Measurements from ENCODE around the gene CEMIP2. TPM values are rescaled to one million over a fixed set of nuclear protein-coding genes. Genes with fewer than 3 reads are reported as not detected.
A peak's percentile ranks its signal among the peaks of the same experiment; 100 is the strongest.

The CEMIP2 gene
- total RNA-seq, 1 experiment from 2014 or later: 28.4 TPM

DNA sequence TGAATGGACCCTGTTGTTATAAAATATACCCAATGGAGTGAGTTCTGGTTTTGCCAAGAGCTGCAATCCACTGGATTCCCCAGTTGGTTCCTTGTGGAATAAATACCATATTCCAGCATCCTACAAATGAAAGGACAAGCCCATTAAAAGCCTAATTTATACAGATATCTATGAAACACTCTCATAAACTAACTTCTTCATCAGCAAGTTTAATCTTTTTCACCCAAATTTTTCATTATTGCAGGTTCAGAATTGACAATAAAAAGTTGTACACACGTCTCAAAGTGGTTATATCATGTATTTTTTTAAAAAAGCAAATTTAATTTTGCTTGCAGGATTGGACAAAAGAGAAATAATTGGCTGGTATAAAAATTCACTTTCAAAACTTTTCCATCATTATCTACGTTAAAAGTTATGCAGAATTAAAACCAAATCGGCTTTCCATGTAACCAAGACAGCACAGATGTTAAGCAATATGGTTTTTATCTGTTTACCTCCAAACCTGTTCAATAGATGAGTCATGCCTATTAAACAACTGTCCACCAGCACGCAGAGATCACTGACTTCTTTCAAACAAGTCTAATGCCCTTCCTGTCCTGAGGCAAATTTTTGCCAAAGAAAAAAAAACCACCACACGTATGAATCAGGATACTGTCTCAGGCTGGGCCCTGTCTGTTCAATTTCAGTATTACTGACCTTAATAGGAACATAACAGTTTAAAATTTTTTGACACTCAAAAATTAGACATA is 42.5 kb downstream of the CEMIP2 start:
- no peaks in the 10 kb centered on the region for H3K9me3 Mint-ChIP-seq (ENCODE audit: unreplicated experiment)
- DNase-seq: peak; percentile 17 to 34
- Histone ChIP-seq H3K4me1 (no peaks in the 10 kb centered on the region), H3K4me3 (ENCODE audit: low read depth, low read length) (no peak overlapping the region), H3K36me3 (ENCODE audit: control insufficient read depth, insufficient read depth, low read length) (no peaks in the 10 kb centered on the region), H3K9me3 (no peaks in the 10 kb centered on the region), H3K27me3 (replicated peaks; ENCODE audit: control insufficient read depth, insufficient read depth, low read length) (no peaks in the 10 kb centered on the region)
- ChIA-PET POLR2A (no interaction called here), CTCF (no interaction called here)
- intact Hi-C loops (cut with micrococcal nuclease; ENCODE audit: unreplicated experiment): loop anchor here (5.0 kb wide), 1 partner anchor 42 kb away; the partner anchor contains the start of gene CEMIP2
- H3K27me3 Mint-ChIP-seq (ENCODE audit: insufficient read depth, unreplicated experiment): no peaks in the 10 kb centered on the region
- no peaks in the 10 kb centered on the region for H3K4me1 Mint-ChIP-seq (ENCODE audit: low read depth, unreplicated experiment)
- TF ChIP-seq, protein P1, sequence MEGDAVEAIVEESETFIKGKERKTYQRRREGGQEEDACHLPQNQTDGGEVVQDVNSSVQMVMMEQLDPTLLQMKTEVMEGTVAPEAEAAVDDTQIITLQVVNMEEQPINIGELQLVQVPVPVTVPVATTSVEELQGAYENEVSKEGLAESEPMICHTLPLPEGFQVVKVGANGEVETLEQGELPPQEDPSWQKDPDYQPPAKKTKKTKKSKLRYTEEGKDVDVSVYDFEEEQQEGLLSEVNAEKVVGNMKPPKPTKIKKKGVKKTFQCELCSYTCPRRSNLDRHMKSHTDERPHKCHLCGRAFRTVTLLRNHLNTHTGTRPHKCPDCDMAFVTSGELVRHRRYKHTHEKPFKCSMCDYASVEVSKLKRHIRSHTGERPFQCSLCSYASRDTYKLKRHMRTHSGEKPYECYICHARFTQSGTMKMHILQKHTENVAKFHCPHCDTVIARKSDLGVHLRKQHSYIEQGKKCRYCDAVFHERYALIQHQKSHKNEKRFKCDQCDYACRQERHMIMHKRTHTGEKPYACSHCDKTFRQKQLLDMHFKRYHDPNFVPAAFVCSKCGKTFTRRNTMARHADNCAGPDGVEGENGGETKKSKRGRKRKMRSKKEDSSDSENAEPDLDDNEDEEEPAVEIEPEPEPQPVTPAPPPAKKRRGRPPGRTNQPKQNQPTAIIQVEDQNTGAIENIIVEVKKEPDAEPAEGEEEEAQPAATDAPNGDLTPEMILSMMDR (IDR thresholded peaks at IDR 0.05; ENCODE audit: insufficient read depth in 1 of 2, low read depth in 1 of 2, low read length in 1 of 2, severe bottlenecking in 1 of 2, unreplicated experiment in 1 of 2): no peak
- H3K27ac Mint-ChIP-seq (ENCODE audit: unreplicated experiment): no peak overlapping the region
- no peak overlapping the region for H3K4me3 Mint-ChIP-seq (ENCODE audit: unreplicated experiment)
- peaks cover 39% of the 10 kb centered on the region for H3K36me3 Mint-ChIP-seq (ENCODE audit: insufficient read depth, unreplicated experiment)
- BruUV-seq (replicated peaks): no TSS peak

- peaks cover 48% of the 10 kb centered on the region for H3K36me3 Mint-ChIP-seq (ENCODE audit: insufficient read depth, unreplicated experiment)
- TF ChIP-seq, protein P1 (IDR thresholded peaks at IDR 0.05; ENCODE audit: insufficient read depth in 1 of 2, low read depth in 1 of 2, low read length in 1 of 2, severe bottlenecking in 1 of 2, unreplicated experiment in 1 of 2): no peak
- Histone ChIP-seq H3K36me3 (ENCODE audit: control insufficient read depth, insufficient read depth, low read length) (no peaks in the 10 kb centered on the region), H3K27me3 (replicated peaks; ENCODE audit: control insufficient read depth, insufficient read depth, low read length) (no peaks in the 10 kb centered on the region), H3K4me1 (no peaks in the 10 kb centered on the region), H3K4me3 (ENCODE audit: low read depth, low read length) (no peak overlapping the region), H3K9me3 (no peaks in the 10 kb centered on the region)
- no peak for DNase-seq
- H3K9me3 Mint-ChIP-seq (ENCODE audit: unreplicated experiment): no peaks in the 10 kb centered on the region
- no peaks in the 10 kb centered on the region for H3K27me3 Mint-ChIP-seq (ENCODE audit: insufficient read depth, unreplicated experiment)
- no peak overlapping the region for H3K27ac Mint-ChIP-seq (ENCODE audit: unreplicated experiment)
- ChIA-PET POLR2A (no interaction called here), CTCF (no interaction called here)
- intact Hi-C loops (cut with micrococcal nuclease; ENCODE audit: unreplicated experiment): no loop called here
- H3K4me1 Mint-ChIP-seq (ENCODE audit: low read depth, unreplicated experiment): no peaks in the 10 kb centered on the region
- no peak overlapping the region for H3K4me3 Mint-ChIP-seq (ENCODE audit: unreplicated experiment)
- no TSS peak for BruUV-seq (replicated peaks)
Measured at GRCh38 chr9:71721855-71722254, 46.5 kb downstream of the CEMIP2 start.

DNA sequence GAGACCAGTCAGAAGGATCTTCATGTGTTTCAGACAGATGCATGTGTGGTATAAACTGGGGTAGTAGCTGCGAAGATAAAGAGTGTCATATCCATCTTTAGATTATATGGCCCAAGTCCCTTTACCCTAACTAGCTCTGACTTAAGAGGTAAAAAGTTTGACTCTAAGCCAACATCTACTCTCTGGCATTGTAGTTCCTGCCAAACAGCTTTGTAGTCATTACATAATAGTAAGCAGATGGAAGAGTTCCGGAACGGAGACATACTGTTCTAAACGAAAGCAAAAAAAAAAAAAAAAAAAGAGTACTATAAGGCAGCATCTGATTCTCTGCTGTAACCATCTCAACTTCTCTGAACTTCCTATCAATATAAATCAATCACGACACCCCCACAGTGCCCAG is 48.8 kb downstream of the CEMIP2 start:
- Histone ChIP-seq H3K4me1 (no peaks in the 10 kb centered on the region), H3K36me3 (ENCODE audit: control insufficient read depth, insufficient read depth, low read length) (no peaks in the 10 kb centered on the region), H3K4me3 (ENCODE audit: low read depth, low read length) (no peak overlapping the region), H3K27me3 (replicated peaks; ENCODE audit: control insufficient read depth, insufficient read depth, low read length) (no peaks in the 10 kb centered on the region), H3K9me3 (no peaks in the 10 kb centered on the region)
- BruUV-seq (replicated peaks): no TSS peak
- H3K27me3 Mint-ChIP-seq (ENCODE audit: insufficient read depth, unreplicated experiment): no peaks in the 10 kb centered on the region
- CTCF ChIA-PET: no interaction called here
- H3K27ac Mint-ChIP-seq (ENCODE audit: unreplicated experiment): no peak overlapping the region
- H3K4me1 Mint-ChIP-seq (ENCODE audit: low read depth, unreplicated experiment): no peaks in the 10 kb centered on the region
- POLR2A ChIA-PET: no interaction called here
- TF ChIP-seq, protein P1 (IDR thresholded peaks at IDR 0.05; ENCODE audit: insufficient read depth in 1 of 2, low read depth in 1 of 2, low read length in 1 of 2, severe bottlenecking in 1 of 2, unreplicated experiment in 1 of 2): no peak
- no peak for DNase-seq
- H3K9me3 Mint-ChIP-seq (ENCODE audit: unreplicated experiment): no peaks in the 10 kb centered on the region
- intact Hi-C loops (cut with micrococcal nuclease; ENCODE audit: unreplicated experiment): no loop called here
- peaks cover 49% of the 10 kb centered on the region for H3K36me3 Mint-ChIP-seq (ENCODE audit: insufficient read depth, unreplicated experiment)
- no peak overlapping the region for H3K4me3 Mint-ChIP-seq (ENCODE audit: unreplicated experiment)

Data from Caco-2 (cell line).